OCI-LY3 (cell line): ENCODE measurements around the gene EIF1.

Experiments
- H2AFZ ChIP-seq: fragments of 200-600, 300-600 bp; shearing (Covaris generic); 2 replicates; pipeline ENCODE4 v1.6.0; 2014; ENCODE audit warnings: antibody characterized with exemption, low read depth, low read length
- H3K27ac ChIP-seq: fragments of 200-600, 300-600 bp; sonication (generic); 2 replicates; pipeline ENCODE4 v1.5.1; 2014; ENCODE audit warnings: mild to moderate bottlenecking, low read length, moderate library complexity, mixed read lengths
- H3K27me3 ChIP-seq: fragments of 200-600, 300-600 bp; sonication (generic); 2 replicates; pipeline ENCODE4 v1.6.1; 2014; ENCODE audit warnings: low read depth, low read length, mixed read lengths
- H3K36me3 ChIP-seq: fragments of 200-600, 300-600 bp; sonication (generic); replicated peaks from 2 replicates; pipeline ENCODE3; 2014; ENCODE audit warnings: low read depth, low read length, mixed read lengths
- H3K4me1 ChIP-seq: fragments of 300-600, 200-600 bp; sonication (generic); 2 replicates; pipeline ENCODE4 v1.6.1; 2014; ENCODE audit warnings: low read length, mixed read lengths
- H3K4me2 ChIP-seq: fragments of 200-600, 300-600 bp; sonication (generic); 2 replicates; pipeline ENCODE4 v1.6.1; 2014; ENCODE audit warnings: low read length, mixed read lengths
- H3K4me3 ChIP-seq: fragments of 300-600, 200-600 bp; sonication (generic); 2 replicates; pipeline ENCODE4 v1.5.1; 2014; ENCODE audit warnings: antibody characterized with exemption, mild to moderate bottlenecking, low read length, moderate library complexity
- H3K79me2 ChIP-seq: fragments of 300-600, 200-600 bp; shearing (Covaris generic); 2 replicates; pipeline ENCODE4 v1.6.1; 2014; ENCODE audit warnings: mild to moderate bottlenecking, low read length, mixed read lengths
- H3K9ac ChIP-seq: fragments of 300-600, 200-600 bp; shearing (Covaris generic); 2 replicates; pipeline ENCODE4 v1.6.0; 2014; ENCODE audit warnings: mild to moderate bottlenecking, low read length, moderate library complexity
- H3K9me3 ChIP-seq: fragments of 200-600, 300-600 bp; shearing (Covaris generic); 2 replicates; pipeline ENCODE4 v1.6.1; 2014; ENCODE audit warnings: low read length, mixed read lengths; ENCODE audit not compliant: insufficient read depth
- H4K20me1 ChIP-seq: fragments of 200-600, 300-600 bp; sonication (generic); 2 replicates; pipeline ENCODE4 v1.6.1; 2016; ENCODE audit warnings: low read length, mixed read lengths; ENCODE audit not compliant: insufficient read depth
- CTCF ChIP-seq: fragments of 200-600, 300-600 bp; sonication (generic); IDR thresholded peaks from 2 replicates; pipeline ENCODE4 v1.5.1; 2014; ENCODE audit warnings: antibody characterized with exemption, low read length, low read depth
- EZH2phosphoT487 ChIP-seq: fragments of 200-600 bp; shearing (Covaris generic); IDR thresholded peaks from 2 replicates; pipeline ENCODE4 v1.6.1; 2018; ENCODE audit warnings: antibody characterized with exemption, mixed run types, low read depth

EIF1 gene

GRCh38 chr17:41689497-41690299 lies 1.0 kb downstream of the EIF1 start:
- Histone ChIP-seq H3K36me3 (peaks cover 47% of the 10 kb centered on the region), H4K20me1 (peaks cover 32% of the 10 kb centered on the region), H3K4me3 (peak overlapping the region; percentile 94), H3K79me2 (peaks cover 26% of the 10 kb centered on the region), H2AFZ (no peak overlapping the region), H3K4me1 (peaks cover 13% of the 10 kb centered on the region), H3K9me3 (no peaks in the 10 kb centered on the region), H3K4me2 (peak overlapping the region; percentile 83), H3K27ac (peak overlapping the region; percentile 80), H3K9ac (peak overlapping the region; percentile 85), H3K27me3 (no peaks in the 10 kb centered on the region)
- peak; percentile 59 for TF ChIP-seq CTCF
- TF ChIP-seq EZH2phosphoT487: no peak

- H3K36me3 ChIP-seq: peaks cover 47% of the 10 kb centered on the region
- H2AFZ ChIP-seq: no peak overlapping the region
- TF ChIP-seq EZH2phosphoT487 (no peak), CTCF (no peak)
- peak overlapping the region; percentile 85 for H3K9ac ChIP-seq
- peak overlapping the region; percentile 80 for H3K27ac ChIP-seq
- H4K20me1 ChIP-seq: peaks cover 32% of the 10 kb centered on the region
- no peaks in the 10 kb centered on the region for H3K27me3 ChIP-seq
- no peaks in the 10 kb centered on the region for H3K9me3 ChIP-seq
- H3K79me2 ChIP-seq: peaks cover 26% of the 10 kb centered on the region
- peak overlapping the region; percentile 94 for H3K4me3 ChIP-seq
- peak overlapping the region; percentile 83 for H3K4me2 ChIP-seq
- peaks cover 13% of the 10 kb centered on the region for H3K4me1 ChIP-seq
These were observed 1.8 kb downstream of the EIF1 start for GRCh38 chr17:41690497-41690896.

GRCh38 chr17:41691031-41691777 lies 2.5 kb downstream of the EIF1 start:
- Histone ChIP-seq H3K27ac (no peak overlapping the region), H3K36me3 (peaks cover 47% of the 10 kb centered on the region), H3K4me1 (peaks cover 13% of the 10 kb centered on the region), H3K27me3 (no peaks in the 10 kb centered on the region), H3K4me2 (no peak overlapping the region), H4K20me1 (peaks cover 32% of the 10 kb centered on the region), H3K4me3 (no peak overlapping the region), H3K79me2 (peaks cover 26% of the 10 kb centered on the region), H3K9ac (no peak overlapping the region), H2AFZ (no peak overlapping the region), H3K9me3 (no peaks in the 10 kb centered on the region)
- TF ChIP-seq EZH2phosphoT487 (no peak), CTCF (no peak)

- no peak overlapping the region for H3K4me2 ChIP-seq
- peaks cover 47% of the 10 kb centered on the region for H3K36me3 ChIP-seq
- H2AFZ ChIP-seq: no peak overlapping the region
- H3K27ac ChIP-seq: no peak overlapping the region
- no peaks in the 10 kb centered on the region for H3K27me3 ChIP-seq
- H3K79me2 ChIP-seq: peaks cover 24% of the 10 kb centered on the region
- no peak overlapping the region for H3K9ac ChIP-seq
- H3K9me3 ChIP-seq: no peaks in the 10 kb centered on the region
- H3K4me3 ChIP-seq: no peak overlapping the region
- peaks cover 32% of the 10 kb centered on the region for H4K20me1 ChIP-seq
- peaks cover 9% of the 10 kb centered on the region for H3K4me1 ChIP-seq
- TF ChIP-seq CTCF: no peak
- no peak for TF ChIP-seq EZH2phosphoT487
These were observed 4.2 kb downstream of the EIF1 start for GRCh38 chr17:41692722-41693521.
